Measurements from ENCODE around the gene RASA2.

- no peak for TF ChIP-seq CTCF (IDR thresholded peaks at IDR 0.05)
- TF ChIP-seq ZFX (IDR thresholded peaks at IDR 0.05; ENCODE audit: borderline replicate concordance), result no peak
Measured at GRCh38 chr3:141529256-141529655, 42.4 kb downstream of the RASA2 start.

Measured in 22Rv1 (cell line).